PC-3 (cell line): ENCODE measurements around the gene LRRC53. TPM values are rescaled to one million over a fixed set of nuclear protein-coding genes. Genes with fewer than 3 reads are reported as not detected.

Experiments
- ATAC-seq: fragments of 200-7000 bp; cut with Tn5 transposase; 2 replicates; pipeline ENCODE4 v1.9.1; 2020; ENCODE audit warnings: mild to moderate bottlenecking, moderate library complexity
- BruUV-seq: library from RNA; stranded (reverse); fragments of 400-500 nt; replicated peaks from 2 replicates; lab custom pipeline; 2021; lab: Mats Ljungman, UMichigan
- CTCF ChIA-PET: fragments of 300-600 bp; sonication (Branson Sonifier 250); formaldehyde crosslinking; loops from one replicate; lab custom pipeline; 2022; ENCODE audit warnings: antibody characterized with exemption; lab: Charles Lee
- POLR2A ChIA-PET: fragments of 300-600 bp; sonication (Branson Sonifier 250); formaldehyde crosslinking; loops from one replicate; lab custom pipeline; 2022; ENCODE audit warnings: antibody characterized with exemption; ENCODE audit not compliant: unreplicated experiment; lab: Charles Lee
- DNase-seq: peaks from one replicate; pipeline ENCODE4 v3.0.0-alpha.2; 2015
- H2AFZ ChIP-seq: fragments of 300-600 bp; sonication (generic); 2 replicates; pipeline ENCODE4 v1.6.0; 2016; ENCODE audit warnings: antibody characterized with exemption, low read length
- H3F3A ChIP-seq: fragments of 300-600 bp; sonication (generic); one replicate; pipeline ENCODE4 v1.6.0; 2017; ENCODE audit warnings: antibody characterized with exemption, low read length, control low read depth, mild to moderate bottlenecking; ENCODE audit not compliant: unreplicated experiment
- H3K27ac ChIP-seq: fragments of 300-600 bp; sonication (generic); 2 replicates; pipeline ENCODE4 v1.5.1; 2016; ENCODE audit warnings: mild to moderate bottlenecking, low read length
- H3K27me3 ChIP-seq: fragments of 300-600 bp; sonication (generic); 2 replicates; pipeline ENCODE4 v1.6.1; 2016; ENCODE audit warnings: low read length, mixed read lengths
- H3K36me3 ChIP-seq: fragments of 300-600 bp; sonication (generic); 2 replicates; pipeline ENCODE4 v1.6.1; 2016; ENCODE audit warnings: low read depth, mixed run types, low read length, mixed read lengths
- H3K4me1 ChIP-seq: fragments of 300-600 bp; sonication (generic); 2 replicates; pipeline ENCODE4 v1.5.1; 2016; ENCODE audit warnings: low read length; ENCODE audit not compliant: insufficient read depth
- H3K4me2 ChIP-seq: fragments of 300-600 bp; sonication (generic); 2 replicates; pipeline ENCODE4 v1.6.0; 2016; ENCODE audit warnings: low read length
- H3K4me3 ChIP-seq: fragments of 300-600 bp; sonication (generic); 2 replicates; pipeline ENCODE4 v1.5.1; 2016; ENCODE audit warnings: mild to moderate bottlenecking, low read length, mixed read lengths
- H3K79me2 ChIP-seq: fragments of 300-600 bp; sonication (generic); 2 replicates; pipeline ENCODE4 v1.6.1; 2017; ENCODE audit warnings: low read length, mixed read lengths
- H3K9ac ChIP-seq: fragments of 300-600 bp; sonication (generic); 2 replicates; pipeline ENCODE4 v1.6.0; 2016; ENCODE audit warnings: mild to moderate bottlenecking, low read length
- H3K9me2 ChIP-seq: fragments of 300-600 bp; sonication (generic); replicated peaks from 2 replicates; pipeline ENCODE4 v1.6.1; 2016; ENCODE audit warnings: mixed run types, low read length, mixed read lengths
- H3K9me3 ChIP-seq: fragments of 300-600 bp; sonication (generic); 2 replicates; pipeline ENCODE4 v1.6.1; 2016; ENCODE audit warnings: low read length, mixed read lengths
- H4K20me1 ChIP-seq: fragments of 300-600 bp; sonication (generic); 2 replicates; pipeline ENCODE4 v1.6.1; 2016; ENCODE audit warnings: low read length, mixed read lengths
- EZH2 ChIP-seq: fragments of 300-600 bp; sonication (generic); IDR thresholded peaks from one replicate; pipeline ENCODE4 v1.6.1; 2017; ENCODE audit warnings: antibody characterized with exemption, mild to moderate bottlenecking, low read length; ENCODE audit not compliant: unreplicated experiment
- EZH2phosphoT487 ChIP-seq: fragments of 300-600 bp; sonication (generic); IDR thresholded peaks from 2 replicates; pipeline ENCODE4 v1.6.1; 2018; ENCODE audit warnings: mild to moderate bottlenecking, antibody characterized with exemption, low read length, borderline replicate concordance
- intact Hi-C: fragments of 100-400 bp; cut with micrococcal nuclease; formaldehyde crosslinking; loops from 2 replicates; pipeline ENCODE4 v1.9.0; 2023
- total RNA-seq: library from RNA; depleted of rRNA; stranded (reverse); fragments of >200 nt; gene quantifications from 2 replicates; pipeline ENCODE4 v1.2.3, GENCODE V29; 2014
- TF ChIP-seq, protein P1 (sequence below): fragments of 300-600 bp; sonication (generic); conservative IDR thresholded peaks from 2 replicates; pipeline ENCODE4 v1.5.1; 2017; ENCODE audit warnings: antibody characterized with exemption, low read depth, mild to moderate bottlenecking, low read length

Gene LRRC53
- total RNA-seq, 1 experiment from 2014 or later: not detected

DNA sequence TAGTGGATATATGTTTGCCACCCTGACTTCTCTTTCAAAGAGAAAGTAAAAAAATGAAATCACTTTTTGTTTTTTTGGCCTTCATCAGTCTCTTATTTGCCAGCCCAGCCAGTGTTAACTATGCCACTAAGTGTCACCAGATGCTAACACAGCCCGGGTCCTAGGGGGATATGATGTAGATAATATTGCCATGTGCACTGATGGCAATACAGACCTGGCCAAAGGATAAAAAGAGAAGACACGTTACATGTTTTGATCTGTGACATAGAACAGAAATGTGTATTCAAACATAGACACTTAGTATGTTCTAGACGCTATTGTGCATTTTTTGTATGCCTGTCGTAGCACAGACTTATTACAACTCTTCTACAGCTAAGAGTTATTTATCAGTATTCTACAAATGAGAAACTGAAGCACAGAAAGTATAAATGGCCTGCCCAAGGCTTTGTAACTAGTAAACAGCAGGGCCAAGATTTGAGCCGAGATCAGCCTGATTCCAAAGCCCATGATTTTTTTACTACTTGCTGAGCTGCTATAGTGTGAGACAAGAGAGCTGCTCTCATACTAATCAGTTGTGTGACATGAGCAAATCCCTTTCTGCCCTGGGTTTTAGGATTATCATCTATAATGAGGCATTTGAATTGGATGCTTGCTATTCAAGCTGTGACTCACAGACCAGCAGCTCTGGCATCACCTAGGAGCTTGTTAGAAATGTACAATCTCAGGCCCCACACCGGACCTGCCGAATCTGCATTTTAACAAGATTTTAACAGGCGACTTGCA is 6.3 kb downstream of the LRRC53 start:
- TF ChIP-seq, protein P1, sequence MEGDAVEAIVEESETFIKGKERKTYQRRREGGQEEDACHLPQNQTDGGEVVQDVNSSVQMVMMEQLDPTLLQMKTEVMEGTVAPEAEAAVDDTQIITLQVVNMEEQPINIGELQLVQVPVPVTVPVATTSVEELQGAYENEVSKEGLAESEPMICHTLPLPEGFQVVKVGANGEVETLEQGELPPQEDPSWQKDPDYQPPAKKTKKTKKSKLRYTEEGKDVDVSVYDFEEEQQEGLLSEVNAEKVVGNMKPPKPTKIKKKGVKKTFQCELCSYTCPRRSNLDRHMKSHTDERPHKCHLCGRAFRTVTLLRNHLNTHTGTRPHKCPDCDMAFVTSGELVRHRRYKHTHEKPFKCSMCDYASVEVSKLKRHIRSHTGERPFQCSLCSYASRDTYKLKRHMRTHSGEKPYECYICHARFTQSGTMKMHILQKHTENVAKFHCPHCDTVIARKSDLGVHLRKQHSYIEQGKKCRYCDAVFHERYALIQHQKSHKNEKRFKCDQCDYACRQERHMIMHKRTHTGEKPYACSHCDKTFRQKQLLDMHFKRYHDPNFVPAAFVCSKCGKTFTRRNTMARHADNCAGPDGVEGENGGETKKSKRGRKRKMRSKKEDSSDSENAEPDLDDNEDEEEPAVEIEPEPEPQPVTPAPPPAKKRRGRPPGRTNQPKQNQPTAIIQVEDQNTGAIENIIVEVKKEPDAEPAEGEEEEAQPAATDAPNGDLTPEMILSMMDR: no peak
- no peak for TF ChIP-seq EZH2phosphoT487
- TF ChIP-seq EZH2: no peak
- no peaks in the 10 kb centered on the region for H3K36me3 ChIP-seq
- peaks cover 43% of the 10 kb centered on the region for H3K27me3 ChIP-seq
- no peaks in the 10 kb centered on the region for H3K9me3 ChIP-seq
- no peaks in the 10 kb centered on the region for H3K4me1 ChIP-seq
- CTCF ChIA-PET: no interaction called here
- intact Hi-C loops: loop anchor here (2.0 to 10.0 kb wide), 2 partner anchors 183 to 661 kb away; no protein-coding TSS in a partner anchor
- ATAC-seq: no peak
- H3K79me2 ChIP-seq: no peaks in the 10 kb centered on the region
- no peak overlapping the region for H3K4me2 ChIP-seq
- POLR2A ChIA-PET: interaction anchor here (0.6 kb wide), 1 partner anchor 174 kb away, joined by 3 read pairs; no protein-coding TSS in a partner anchor
- no peak overlapping the region for H3K9ac ChIP-seq
- DNase-seq: no peak
- H2AFZ ChIP-seq: no peak overlapping the region
- no peak overlapping the region for H3K27ac ChIP-seq
- H3K4me3 ChIP-seq: no peak overlapping the region
- H3K9me2 ChIP-seq: no peaks in the 10 kb centered on the region
- H3F3A ChIP-seq: no peaks in the 10 kb centered on the region
- no peaks in the 10 kb centered on the region for H4K20me1 ChIP-seq
- no TSS peak for BruUV-seq

DNA sequence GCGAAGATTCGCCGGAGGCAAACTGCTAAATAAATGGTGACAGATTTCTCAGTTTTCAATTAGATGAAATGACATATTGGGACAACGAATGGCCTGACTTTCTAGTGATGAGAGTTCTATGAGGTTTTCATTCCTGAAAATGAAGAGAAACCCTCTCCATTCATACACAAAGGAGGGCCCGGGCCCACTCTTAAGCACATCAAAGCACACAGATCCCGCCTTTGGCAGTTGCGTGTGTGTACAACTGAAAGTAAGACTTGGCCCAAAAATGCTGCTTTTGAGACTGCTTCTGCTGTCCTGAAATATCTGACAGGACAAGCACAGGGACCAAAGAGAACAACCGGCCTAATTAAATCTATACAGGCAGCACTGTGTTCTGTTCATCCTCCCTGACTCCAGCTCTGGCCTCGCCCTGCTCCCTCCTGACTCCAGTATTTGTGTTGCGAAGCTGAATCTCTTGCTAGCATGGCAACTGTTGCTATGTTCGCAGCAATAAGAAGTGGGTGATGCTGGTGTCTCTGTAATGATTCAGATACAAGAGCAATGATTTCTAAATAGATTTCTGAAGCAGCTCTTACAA is 7.4 kb downstream of the LRRC53 start:
- H3K4me1 ChIP-seq: no peaks in the 10 kb centered on the region
- H3K9ac ChIP-seq: no peak overlapping the region
- no peaks in the 10 kb centered on the region for H3K9me3 ChIP-seq
- H3K36me3 ChIP-seq: no peaks in the 10 kb centered on the region
- H4K20me1 ChIP-seq: no peaks in the 10 kb centered on the region
- no peak overlapping the region for H3K4me3 ChIP-seq
- DNase-seq (no peak), ATAC-seq (no peak)
- intact Hi-C loops: loop anchor here (2.0 to 10.0 kb wide), 2 partner anchors 184 to 660 kb away; no protein-coding TSS in a partner anchor
- no peak overlapping the region for H3K4me2 ChIP-seq
- ChIA-PET POLR2A (no interaction called here), CTCF (no interaction called here)
- no peaks in the 10 kb centered on the region for H3F3A ChIP-seq
- TF ChIP-seq EZH2phosphoT487 (no peak), EZH2 (no peak)
- TF ChIP-seq, protein P1: no peak
- no peaks in the 10 kb centered on the region for H3K79me2 ChIP-seq
- H3K27me3 ChIP-seq: peaks cover 34% of the 10 kb centered on the region
- no peaks in the 10 kb centered on the region for H3K9me2 ChIP-seq
- H3K27ac ChIP-seq: no peak overlapping the region
- BruUV-seq: no TSS peak
- H2AFZ ChIP-seq: no peak overlapping the region
